PC-9 (cell line): ENCODE results near the gene ACADVL. TPM values are rescaled to one million over a fixed set of nuclear protein-coding genes. Genes with fewer than 3 reads are reported as not detected.

ENCODE experiments used
- BruUV-seq: library from RNA; stranded (reverse); fragments of 400-500 nt; replicated peaks from 2 replicates; lab custom pipeline; 2021; lab: Mats Ljungman, UMichigan
- CTCF ChIA-PET: fragments of 300-600 bp; sonication (Branson Sonifier 250); formaldehyde crosslinking; loops from one replicate; lab custom pipeline; 2022; ENCODE audit warnings: antibody characterized with exemption; lab: Charles Lee
- POLR2A ChIA-PET: fragments of 300-600 bp; sonication (Branson Sonifier 250); formaldehyde crosslinking; loops from one replicate; lab custom pipeline; 2022; ENCODE audit warnings: antibody characterized with exemption; ENCODE audit not compliant: unreplicated experiment; lab: Charles Lee
- DNase-seq, 2 experiments: peaks; one replicate each; pipeline versions ENCODE4 v3.0.0 to v3.0.0-alpha.2; 2015 to 2022; ENCODE audit warnings: mixed read lengths in 1 of 2
- H2AFZ ChIP-seq: fragments of 200-600 bp; sonication (generic); 2 replicates; pipeline ENCODE4 v1.8.1; 2017; ENCODE audit warnings: antibody characterized with exemption
- H3F3A ChIP-seq: fragments of 200-600 bp; sonication (generic); 2 replicates; pipeline ENCODE4 v1.8.1; 2017; ENCODE audit warnings: antibody characterized with exemption, mild to moderate bottlenecking, low read depth; ENCODE audit not compliant: insufficient read depth
- H3K27ac ChIP-seq: fragments of 200-600 bp; sonication (generic); 2 replicates; pipeline ENCODE4 v1.6.1; 2016; ENCODE audit warnings: mixed run types
- H3K27me3 ChIP-seq: fragments of 200-600 bp; sonication (generic); 2 replicates; pipeline ENCODE4 v1.6.1; 2016; ENCODE audit warnings: low read depth, mixed run types; ENCODE audit not compliant: insufficient read depth
- H3K36me3 ChIP-seq: fragments of 200-600 bp; sonication (generic); 2 replicates; pipeline ENCODE4 v1.6.1; 2016; ENCODE audit warnings: low read depth, mixed run types
- H3K4me1 ChIP-seq: fragments of 200-600 bp; sonication (generic); replicated peaks from 2 replicates; pipeline ENCODE4 v1.6.1; 2016; ENCODE audit warnings: mixed run types; ENCODE audit not compliant: insufficient read depth
- H3K4me2 ChIP-seq: fragments of 200-600 bp; sonication (generic); 2 replicates; pipeline ENCODE4 v1.6.1; 2017; ENCODE audit warnings: mixed run types
- H3K4me3 ChIP-seq: fragments of 200-600 bp; sonication (generic); 2 replicates; pipeline ENCODE4 v1.6.1; 2016; ENCODE audit warnings: mixed run types
- H3K79me2 ChIP-seq: fragments of 200-600 bp; sonication (generic); 2 replicates; pipeline ENCODE4 v1.6.1; 2017; ENCODE audit warnings: low read depth, mixed run types
- H3K9me2 ChIP-seq: fragments of 200-600 bp; sonication (generic); 2 replicates; pipeline ENCODE4 v1.8.1; 2017; ENCODE audit warnings: mild to moderate bottlenecking; ENCODE audit not compliant: insufficient read depth
- H3K9me3 ChIP-seq: fragments of 200-600 bp; sonication (generic); 2 replicates; pipeline ENCODE4 v1.8.1; 2016; ENCODE audit warnings: low read depth; ENCODE audit not compliant: insufficient read depth
- H4K20me1 ChIP-seq: fragments of 200-600 bp; sonication (generic); 2 replicates; pipeline ENCODE4 v1.8.1; 2017; ENCODE audit not compliant: insufficient read depth
- CTCF ChIP-seq: fragments of 200-600 bp; sonication (generic); conservative IDR thresholded peaks from 2 replicates; pipeline ENCODE4 v1.6.1; 2017; ENCODE audit warnings: mixed run types, antibody characterized with exemption, mild to moderate bottlenecking, moderate library complexity
- EZH2 ChIP-seq: fragments of 200-600 bp; sonication (generic); IDR thresholded peaks from 2 replicates; pipeline ENCODE4 v1.8.0; 2017; ENCODE audit warnings: antibody characterized with exemption, low read depth
- intact Hi-C: fragments of 100-400 bp; cut with micrococcal nuclease; formaldehyde crosslinking; loops from one replicate; pipeline ENCODE4 v1.10.0; 2022; ENCODE audit not compliant: unreplicated experiment
- total RNA-seq: library from RNA; stranded (reverse); gene quantifications from 2 replicates; pipeline ENCODE4 v1.2.3, GENCODE V29; 2021

Gene ACADVL
- total RNA-seq, 1 experiment from 2014 or later, result 604 TPM

GRCh38 chr17:7223375-7223774 lies 3.6 kb downstream of the ACADVL start:
- Histone ChIP-seq H3K9me3 (no peaks in the 10 kb centered on the region), H3F3A (peaks cover 71% of the 10 kb centered on the region), H3K4me1 (peaks cover 32% of the 10 kb centered on the region), H3K36me3 (peaks cover 31% of the 10 kb centered on the region), H3K27ac (no peak overlapping the region), H3K79me2 (peaks cover 34% of the 10 kb centered on the region), H3K4me3 (no peak overlapping the region), H4K20me1 (peaks cover 36% of the 10 kb centered on the region), H3K9me2 (no peaks in the 10 kb centered on the region), H2AFZ (no peak overlapping the region), H3K4me2 (no peak overlapping the region), H3K27me3 (no peaks in the 10 kb centered on the region)
- TF ChIP-seq CTCF, result no peak
- no peak for TF ChIP-seq EZH2
- CTCF ChIA-PET, result no interaction called here
- intact Hi-C loops, result loop anchor here (5.0 kb wide), 1 partner anchor 84 kb away; the partner anchor contains the start of gene EIF5A
- POLR2A ChIA-PET, result no interaction called here
- DNase-seq, result no peak
- BruUV-seq, result no TSS peak

- Histone ChIP-seq H3K4me2 (no peak overlapping the region), H2AFZ (no peak overlapping the region), H3K9me2 (no peaks in the 10 kb centered on the region), H3K9me3 (no peaks in the 10 kb centered on the region), H3K79me2 (peaks cover 34% of the 10 kb centered on the region), H3K27me3 (no peaks in the 10 kb centered on the region), H3K27ac (no peak overlapping the region), H3F3A (peaks cover 73% of the 10 kb centered on the region), H3K36me3 (peaks cover 31% of the 10 kb centered on the region), H3K4me3 (no peak overlapping the region), H3K4me1 (peaks cover 25% of the 10 kb centered on the region), H4K20me1 (peaks cover 36% of the 10 kb centered on the region)
- BruUV-seq, result no TSS peak
- intact Hi-C loops, result loop anchor here (5.0 kb wide), 1 partner anchor 83 kb away; the partner anchor contains the start of gene EIF5A
- TF ChIP-seq CTCF, result no peak
- ChIA-PET CTCF (no interaction called here), POLR2A (interaction anchor here (0.7 kb wide), 1 partner anchor 9 kb away, joined by 5 read pairs; no protein-coding TSS in a partner anchor)
- DNase-seq, result no peak
Observed at GRCh38 chr17:7224110-7224509, 4.4 kb downstream of the ACADVL start.

GRCh38 chr17:7224661-7225111 lies 4.9 kb downstream of the ACADVL start:
- Histone ChIP-seq H3K4me1 (peaks cover 20% of the 10 kb centered on the region), H2AFZ (no peak overlapping the region), H3K4me3 (no peak overlapping the region), H3K9me3 (no peaks in the 10 kb centered on the region), H3F3A (peaks cover 67% of the 10 kb centered on the region), H3K27me3 (no peaks in the 10 kb centered on the region), H3K79me2 (peaks cover 35% of the 10 kb centered on the region), H3K27ac (no peak overlapping the region), H3K4me2 (no peak overlapping the region), H3K9me2 (no peaks in the 10 kb centered on the region), H3K36me3 (peaks cover 36% of the 10 kb centered on the region), H4K20me1 (peaks cover 36% of the 10 kb centered on the region)
- no peak for DNase-seq
- intact Hi-C loops, result loop anchor here (5.0 kb wide), 1 partner anchor 83 kb away; the partner anchor contains the start of gene EIF5A
- TF ChIP-seq CTCF, result no peak
- TF ChIP-seq EZH2, result no peak
- BruUV-seq, result no TSS peak
- POLR2A ChIA-PET, result interaction anchor here (0.7 to 1.2 kb wide), 2 partner anchors 9 to 56 kb away, joined by 4 to 5 read pairs; partner anchors contain the start of gene SLC2A4
- CTCF ChIA-PET, result no interaction called here
